ENCODE measurements around the gene DHRS3. TPM values are rescaled to one million over a fixed set of nuclear protein-coding genes. Genes with fewer than 3 reads are reported as not detected.

Gene DHRS3
- total and polyA plus RNA-seq, 2 of the 13 experiments (the other 11 are each of a cell fraction or from before 2014, with no cell fraction given), result 48.5 to 90.5 TPM

- peak in 1 of 2 experiments; percentile 73; a peak in 1 of 4 replicates for TF ChIP-seq ATF4 (CRISPR knock-in tag; IDR thresholded peaks at IDR 0.05)
- TF ChIP-seq ZC3H4 (CRISPR knock-in tag; IDR thresholded peaks at IDR 0.05; ENCODE audit: borderline replicate concordance), result peak; percentile 43; the same call in 1 of the 2 replicates
- peak; percentile 88; the same call in 1 of the 2 replicates for TF ChIP-seq PLSCR1 (CRISPR knock-in tag; IDR thresholded peaks at IDR 0.05; ENCODE audit: borderline replicate concordance)
- no peak for TF ChIP-seq MBNL3 (CRISPR knock-in tag; conservative IDR thresholded peaks at IDR 0.05)
- peak; percentile 17; the same call in 1 of the 2 replicates for TF ChIP-seq RFXAP (CRISPR knock-in tag; IDR thresholded peaks at IDR 0.05; ENCODE audit: borderline replicate concordance)
- peak; percentile 67; the same call in 1 of the 2 replicates for TF ChIP-seq THRA (CRISPR knock-in tag; IDR thresholded peaks at IDR 0.05; ENCODE audit: borderline replicate concordance)
- TF ChIP-seq ZNF317 (CRISPR knock-in tag; IDR thresholded peaks at IDR 0.05), result 0 out of 2 replicates have a peak, but pooled peaks have one; percentile 71
- no peak; the same call in 1 of the 2 replicates for TF ChIP-seq ZNF558 (CRISPR knock-in tag; IDR thresholded peaks at IDR 0.05; ENCODE audit: borderline replicate concordance)
- peak; percentile 51; the same call in 1 of the 2 replicates for TF ChIP-seq ZNF33A (CRISPR knock-in tag; IDR thresholded peaks at IDR 0.05; ENCODE audit: borderline replicate concordance)
- TF ChIP-seq ZNF281 (CRISPR knock-in tag; IDR thresholded peaks at IDR 0.05; ENCODE audit: borderline replicate concordance), result 0 out of 2 replicates have a peak, but pooled peaks have one; percentile 28
- peak; percentile 79 for TF ChIP-seq GATAD2A (CRISPR knock-in tag; IDR thresholded peaks at IDR 0.05)
- no peak for TF ChIP-seq NBN (conservative IDR thresholded peaks at IDR 0.05)
- peak; percentile 60 for TF ChIP-seq ATF1 (CRISPR knock-in tag; IDR thresholded peaks at IDR 0.05)
- TF ChIP-seq ETV5 (CRISPR knock-in tag; IDR thresholded peaks at IDR 0.05; ENCODE audit: borderline replicate concordance), result peak; percentile 68; the same call in 1 of the 2 replicates
- TF ChIP-seq HNF4G (IDR thresholded peaks at IDR 0.05; ENCODE audit: borderline replicate concordance, low read depth, low read length), result peak; percentile 98
- TF ChIP-seq HNF4G (CRISPR knock-in tag; IDR thresholded peaks at IDR 0.05; ENCODE audit: borderline replicate concordance, low read depth), result peak; percentile 93
- peak; percentile 82; the same call in 1 of the 2 replicates for TF ChIP-seq NCOA1 (CRISPR knock-in tag; IDR thresholded peaks at IDR 0.05)
- TF ChIP-seq ZNF546 (CRISPR knock-in tag; conservative IDR thresholded peaks at IDR 0.05), result peak; percentile 21; the same call in 1 of the 2 replicates
- TF ChIP-seq HMG20B (CRISPR knock-in tag; conservative IDR thresholded peaks at IDR 0.05), result peak; percentile 94
- no peak for TF ChIP-seq MAFK (conservative IDR thresholded peaks at IDR 0.05 in 1 of 2, IDR thresholded peaks at IDR 0.05 in 1 of 2; ENCODE audit: low read length in 2 of 2)
- peak; percentile 31; the same call in 1 of the 2 replicates for TF ChIP-seq ZNF607 (CRISPR knock-in tag; IDR thresholded peaks at IDR 0.05; ENCODE audit: borderline replicate concordance)
- peak; percentile 46 for TF ChIP-seq ZFY (CRISPR knock-in tag; IDR thresholded peaks at IDR 0.05)
- TF ChIP-seq ZSCAN31 (CRISPR knock-in tag; IDR thresholded peaks at IDR 0.05; ENCODE audit: low read depth), result no peak; the same call in 1 of the 2 replicates
Measured at GRCh38 chr1:12615865-12616708, 1.9 kb downstream of the DHRS3 start (continued).
